Stimulated activated memory B cell treated with anti-CD40 and anti-IgM and Interleukin-4, amounts not matched to agents 10 μg/mL and 1 μg/mL and 100 μg/mL, for 72 hours (primary cell): ENCODE results near the gene CACNA1G.

ENCODE experiments used
- ATAC-seq: fragments of 150-1000 bp; cut with Tn5 transposase; 2 replicates; pipeline ENCODE4 v1.10.0; 2021
- H3K27ac Mint-ChIP-seq: one replicate; pipeline ENCODE4 v1.8.0; 2022; ENCODE audit warnings: mild to moderate bottlenecking, mixed read lengths
- H3K27me3 Mint-ChIP-seq: one replicate; pipeline ENCODE4 v1.8.0; 2022; ENCODE audit warnings: mixed read lengths
- H3K36me3 Mint-ChIP-seq: one replicate; pipeline ENCODE4 v1.8.0; 2022; ENCODE audit warnings: mixed read lengths
- H3K4me1 Mint-ChIP-seq: one replicate; pipeline ENCODE4 v1.8.0; 2022; ENCODE audit warnings: mixed read lengths
- H3K4me3 Mint-ChIP-seq: one replicate; pipeline ENCODE4 v1.8.0; 2022; ENCODE audit warnings: mild to moderate bottlenecking, moderate library complexity, mixed read lengths
- H3K9me3 Mint-ChIP-seq: one replicate; pipeline ENCODE4 v1.8.0; 2022; ENCODE audit warnings: mixed read lengths

Gene CACNA1G

DNA sequence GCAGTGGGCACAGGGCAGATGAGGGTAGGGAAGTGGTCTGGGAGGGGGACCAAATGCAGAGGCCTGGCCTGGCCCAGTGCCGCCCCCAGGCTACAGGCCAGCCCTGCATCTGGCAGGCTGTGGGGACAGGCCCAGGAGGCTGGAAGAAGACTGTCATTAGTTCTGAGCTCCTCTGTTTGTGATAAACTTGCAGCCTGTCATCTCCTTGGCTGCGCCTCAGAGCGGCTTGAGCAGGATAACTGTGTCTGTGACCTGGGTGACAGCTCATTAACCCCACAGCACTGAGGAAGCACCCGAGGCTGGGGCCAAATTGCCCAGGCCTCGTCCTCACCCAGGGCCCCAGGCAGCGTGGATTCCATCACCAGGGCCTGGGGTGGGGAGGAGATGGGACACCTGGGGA, 98.1 kb downstream of the CACNA1G start:
- no peaks in the 10 kb centered on the region for H3K36me3 Mint-ChIP-seq
- no peak overlapping the region for H3K4me3 Mint-ChIP-seq

DNA sequence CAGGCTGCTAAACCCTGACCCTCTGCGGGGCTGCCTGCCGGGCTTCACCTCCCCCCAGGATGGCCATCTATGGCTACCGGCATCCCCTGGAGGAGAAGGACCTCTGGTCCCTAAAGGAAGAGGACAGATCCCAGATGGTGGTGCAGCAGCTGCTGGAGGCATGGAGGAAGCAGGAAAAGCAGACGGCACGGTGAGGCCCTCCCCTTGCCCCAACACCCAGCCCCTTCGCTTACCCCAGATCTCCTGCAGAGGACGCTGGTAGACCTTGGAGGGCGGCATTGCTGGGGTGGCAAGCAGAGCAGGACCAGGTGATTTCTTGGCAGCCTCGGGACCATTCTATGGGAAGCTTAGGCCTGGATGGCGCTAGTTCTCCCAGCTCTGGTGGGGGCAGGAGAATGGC, 98.7 kb downstream of the CACNA1G start:
- peaks cover 53% of the 10 kb centered on the region for H3K27me3 Mint-ChIP-seq
- H3K27ac Mint-ChIP-seq = no peak overlapping the region
- H3K4me1 Mint-ChIP-seq = peaks cover 10% of the 10 kb centered on the region
- H3K36me3 Mint-ChIP-seq = no peaks in the 10 kb centered on the region
- no peak overlapping the region for H3K4me3 Mint-ChIP-seq
- no peaks in the 10 kb centered on the region for H3K9me3 Mint-ChIP-seq
- no peak for ATAC-seq

More for the DNA sequence above, 98.1 kb downstream of the CACNA1G start:
- no peak for ATAC-seq
- Mint-ChIP-seq H3K4me1 (peaks cover 10% of the 10 kb centered on the region), H3K9me3 (no peaks in the 10 kb centered on the region), H3K27me3 (peaks cover 53% of the 10 kb centered on the region), H3K27ac (no peak overlapping the region)

DNA sequence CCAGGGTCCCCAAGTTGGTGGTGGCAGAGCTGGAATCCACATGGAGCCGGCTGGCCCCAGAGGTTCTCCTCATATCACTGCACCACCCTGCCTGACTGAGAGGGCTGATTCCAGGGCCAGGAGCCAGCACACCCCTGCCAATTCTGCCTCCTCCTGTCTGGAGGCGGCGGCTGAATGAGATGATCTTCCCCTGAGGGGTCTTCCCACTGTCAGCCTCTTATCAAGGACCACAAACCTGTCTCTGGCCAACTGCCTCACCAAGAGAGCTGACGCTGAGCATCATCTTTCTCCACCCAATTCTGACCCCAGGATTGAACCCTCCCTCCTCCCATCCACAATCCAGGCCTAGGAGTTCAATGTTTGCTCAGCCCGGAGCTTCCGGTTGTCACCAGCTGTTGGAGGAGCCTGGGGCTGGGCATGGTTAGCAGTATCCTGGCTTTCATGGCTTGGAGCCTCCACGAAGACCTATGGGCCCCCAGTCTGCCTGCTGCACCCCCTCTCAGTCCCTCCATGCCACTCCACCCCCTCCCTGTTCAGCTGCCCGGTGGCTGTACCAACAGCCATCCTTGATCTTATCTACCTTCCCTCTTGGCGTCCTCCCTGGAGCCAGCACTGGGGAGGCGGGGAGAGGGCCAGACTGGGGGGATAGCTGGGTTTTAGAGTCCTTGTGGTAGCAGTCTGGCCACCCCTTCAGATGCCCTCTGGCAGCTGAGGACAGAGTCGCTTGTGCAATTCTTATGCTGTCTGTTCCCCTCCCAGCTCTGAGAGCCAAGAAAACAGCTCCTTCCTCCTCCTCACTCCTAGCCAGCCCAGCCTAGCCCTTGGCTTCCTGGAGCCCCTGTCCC, 99.7 kb downstream of the CACNA1G start:
- Mint-ChIP-seq H3K27me3 (peaks cover 53% of the 10 kb centered on the region), H3K9me3 (no peaks in the 10 kb centered on the region), H3K4me3 (no peak overlapping the region), H3K36me3 (no peaks in the 10 kb centered on the region), H3K27ac (peak overlapping the region; percentile 48), H3K4me1 (peaks cover 10% of the 10 kb centered on the region)
- ATAC-seq = no peak

DNA sequence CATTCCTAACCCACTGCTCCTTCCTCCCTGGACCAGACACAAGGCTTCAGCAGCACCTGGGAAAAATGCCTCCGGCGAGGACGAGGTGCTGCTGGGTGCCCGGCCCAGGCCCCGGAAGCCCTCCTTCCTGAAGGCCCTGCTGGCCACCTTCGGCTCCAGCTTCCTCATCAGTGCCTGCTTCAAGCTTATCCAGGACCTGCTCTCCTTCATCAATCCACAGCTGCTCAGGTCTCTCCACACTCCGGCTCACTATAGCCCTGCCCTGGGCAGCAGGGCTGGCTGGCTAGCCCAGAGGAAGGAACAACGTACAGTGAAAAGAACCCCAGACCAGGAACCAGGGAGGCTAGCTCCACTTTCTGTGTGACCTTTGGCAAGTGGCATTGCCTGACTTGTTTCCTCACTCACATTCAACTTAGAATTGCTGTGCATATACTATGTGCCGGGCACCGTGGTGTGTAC, 100.4 kb downstream of the CACNA1G start:
- Mint-ChIP-seq H3K27me3 (peaks cover 53% of the 10 kb centered on the region), H3K27ac (peak overlapping the region; percentile 48), H3K4me3 (no peak overlapping the region), H3K4me1 (peaks cover 10% of the 10 kb centered on the region), H3K9me3 (no peaks in the 10 kb centered on the region), H3K36me3 (no peaks in the 10 kb centered on the region)
- no peak for ATAC-seq

DNA sequence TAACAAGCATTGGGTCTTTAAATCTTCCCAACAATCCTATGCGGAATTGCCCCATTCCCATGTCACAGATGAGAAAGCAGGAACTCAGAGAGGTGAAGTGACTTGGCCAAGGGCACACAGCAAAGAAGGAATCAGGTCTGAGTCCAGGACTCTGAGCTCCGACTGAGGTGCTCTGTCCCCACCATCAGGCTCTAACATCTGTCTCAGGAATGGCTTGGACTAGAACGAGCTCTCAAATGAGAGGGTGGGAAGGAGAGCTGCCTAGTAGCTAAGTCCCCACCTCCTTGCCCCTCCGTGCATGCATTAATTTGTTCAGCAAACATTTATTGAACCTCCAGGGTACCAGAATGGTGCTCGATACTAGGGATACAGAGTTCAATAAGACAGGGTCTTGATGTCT, 100.8 kb downstream of the CACNA1G start:
- peak overlapping the region; percentile 48 for H3K27ac Mint-ChIP-seq
- H3K9me3 Mint-ChIP-seq = no peaks in the 10 kb centered on the region
- ATAC-seq = no peak
- no peaks in the 10 kb centered on the region for H3K36me3 Mint-ChIP-seq
- H3K4me3 Mint-ChIP-seq = no peak overlapping the region
- peaks cover 10% of the 10 kb centered on the region for H3K4me1 Mint-ChIP-seq
- H3K27me3 Mint-ChIP-seq = peaks cover 53% of the 10 kb centered on the region

DNA sequence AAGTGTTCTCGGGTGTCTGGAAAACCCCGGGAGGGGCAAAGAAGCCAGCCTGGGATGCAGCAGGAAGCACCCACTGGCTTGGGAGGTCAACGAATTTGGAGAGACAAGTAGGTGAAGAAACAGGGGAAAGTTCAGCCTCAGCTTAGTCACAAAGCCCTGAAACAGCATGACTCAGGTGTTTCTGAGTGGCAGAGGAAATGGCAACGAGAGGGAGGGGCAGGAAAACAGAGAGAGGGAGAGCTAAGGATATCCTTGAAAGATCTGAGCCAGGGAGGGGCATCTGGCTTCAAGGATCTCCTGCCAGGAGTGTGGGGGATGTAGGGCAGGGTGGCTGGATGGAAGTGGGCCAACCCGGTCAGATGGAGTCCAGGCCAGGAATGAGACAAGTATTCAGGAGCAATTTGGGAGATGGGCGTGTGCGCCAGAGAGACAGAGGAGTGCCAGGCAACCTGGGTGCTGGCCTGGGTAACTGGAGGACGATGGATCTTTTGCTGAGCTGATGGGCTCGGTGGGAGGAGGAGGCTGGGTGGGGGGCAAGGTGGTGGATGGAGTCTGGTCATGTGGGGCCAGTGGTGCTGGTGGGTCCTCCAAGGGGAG, 101.4 kb downstream of the CACNA1G start:
- H3K4me1 Mint-ChIP-seq = peaks cover 10% of the 10 kb centered on the region
- H3K27ac Mint-ChIP-seq = peak overlapping the region; percentile 48
- peaks cover 53% of the 10 kb centered on the region for H3K27me3 Mint-ChIP-seq
- no peak overlapping the region for H3K4me3 Mint-ChIP-seq
- H3K9me3 Mint-ChIP-seq = no peaks in the 10 kb centered on the region
- ATAC-seq = no peak
- H3K36me3 Mint-ChIP-seq = no peaks in the 10 kb centered on the region

DNA sequence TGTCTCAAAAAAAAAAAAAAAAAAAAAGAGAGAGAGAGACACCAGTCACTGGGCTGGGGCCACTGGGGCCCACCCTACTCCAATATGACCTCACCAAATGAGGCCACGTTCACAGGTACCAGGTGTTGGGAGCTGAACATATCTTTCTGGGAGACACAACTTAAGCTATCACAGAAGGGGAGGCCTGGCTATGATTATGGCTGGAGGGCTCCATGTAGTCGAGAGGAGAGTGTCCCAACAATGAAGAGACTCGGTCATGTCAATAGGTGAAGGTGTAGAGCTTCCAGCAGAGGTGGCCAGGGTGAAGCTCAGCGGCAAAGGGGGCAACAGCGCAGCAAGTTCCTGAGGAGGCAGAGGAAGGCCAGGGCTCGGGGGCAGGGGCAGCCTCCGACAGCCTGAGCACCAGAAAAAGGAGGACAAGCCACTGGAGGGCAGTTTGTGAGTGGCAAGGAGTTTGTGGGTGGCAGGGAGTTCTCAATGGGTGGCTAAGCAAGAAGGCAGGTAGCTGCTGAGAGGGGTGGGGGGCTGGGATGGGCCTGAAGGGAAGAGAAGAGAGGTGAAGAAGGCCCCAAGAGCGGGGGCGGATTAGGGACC, 102.2 kb downstream of the CACNA1G start:
- peaks cover 10% of the 10 kb centered on the region for H3K4me1 Mint-ChIP-seq
- peak overlapping the region; percentile 18 for H3K27ac Mint-ChIP-seq
- no peaks in the 10 kb centered on the region for H3K36me3 Mint-ChIP-seq
- H3K27me3 Mint-ChIP-seq = peaks cover 49% of the 10 kb centered on the region
- ATAC-seq = no peak
- no peak overlapping the region for H3K4me3 Mint-ChIP-seq
- no peaks in the 10 kb centered on the region for H3K9me3 Mint-ChIP-seq

DNA sequence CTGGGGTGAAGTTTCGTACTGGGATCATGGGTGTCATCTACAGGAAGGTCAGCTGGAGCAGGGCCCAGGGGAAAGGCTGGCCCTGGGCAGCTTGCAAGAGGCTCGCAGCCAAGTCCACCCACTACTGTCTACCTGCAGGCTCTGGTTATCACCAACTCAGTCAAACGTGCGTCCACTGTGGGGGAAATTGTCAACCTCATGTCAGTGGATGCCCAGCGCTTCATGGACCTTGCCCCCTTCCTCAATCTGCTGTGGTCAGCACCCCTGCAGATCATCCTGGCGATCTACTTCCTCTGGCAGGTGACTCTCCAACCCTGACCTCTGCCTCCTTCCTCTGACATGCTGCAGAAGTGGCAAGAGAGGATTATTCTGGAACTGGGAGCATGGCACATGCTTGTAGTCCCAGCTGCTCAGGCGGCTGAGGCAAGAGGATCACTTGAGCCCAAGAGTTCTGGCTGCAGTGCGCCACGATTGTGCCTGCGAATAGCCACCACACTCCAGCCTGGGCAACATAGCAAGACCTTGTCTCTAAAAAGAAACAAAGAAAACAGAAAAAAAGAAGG, 103.4 kb downstream of the CACNA1G start:
- Mint-ChIP-seq H3K4me1 (peaks cover 10% of the 10 kb centered on the region), H3K27me3 (peaks cover 37% of the 10 kb centered on the region), H3K4me3 (no peak overlapping the region), H3K36me3 (no peaks in the 10 kb centered on the region), H3K27ac (no peak overlapping the region), H3K9me3 (no peaks in the 10 kb centered on the region)
- ATAC-seq = no peak

DNA sequence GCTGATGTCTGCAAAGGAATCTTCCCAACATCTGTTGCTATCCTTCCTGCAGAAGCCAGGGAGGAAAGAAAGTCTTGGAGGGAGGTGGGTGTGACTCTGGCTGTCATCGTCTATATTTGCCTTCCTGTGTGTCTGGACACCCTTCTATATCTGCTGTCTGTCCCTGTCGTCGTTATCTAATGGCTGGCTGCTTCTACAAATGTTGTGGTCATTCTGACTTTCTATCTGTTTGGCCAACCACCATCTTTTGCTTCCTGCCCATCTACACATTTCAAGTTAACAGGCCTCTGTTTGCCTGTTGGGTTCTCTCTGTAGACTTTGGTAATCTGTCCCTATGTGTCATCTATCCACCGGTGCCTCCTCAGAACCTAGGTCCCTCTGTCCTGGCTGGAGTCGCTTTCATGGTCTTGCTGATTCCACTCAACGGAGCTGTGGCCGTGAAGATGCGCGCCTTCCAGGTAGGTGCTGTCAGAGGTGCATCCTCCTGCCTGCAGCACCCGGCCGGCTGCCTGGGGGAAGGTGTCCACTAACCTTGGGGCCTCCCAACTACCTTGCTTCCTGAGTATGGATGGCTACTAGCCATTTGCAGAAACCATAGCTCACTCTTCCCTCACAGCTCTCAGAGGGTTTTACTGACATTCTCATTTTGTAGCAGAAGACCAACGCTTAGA, 104.4 kb downstream of the CACNA1G start:
- H3K4me1 Mint-ChIP-seq = peaks cover 10% of the 10 kb centered on the region
- no peaks in the 10 kb centered on the region for H3K36me3 Mint-ChIP-seq
- H3K9me3 Mint-ChIP-seq = no peaks in the 10 kb centered on the region
- peaks cover 35% of the 10 kb centered on the region for H3K27me3 Mint-ChIP-seq
- no peak overlapping the region for H3K4me3 Mint-ChIP-seq
- H3K27ac Mint-ChIP-seq = no peak overlapping the region
- ATAC-seq = no peak

DNA sequence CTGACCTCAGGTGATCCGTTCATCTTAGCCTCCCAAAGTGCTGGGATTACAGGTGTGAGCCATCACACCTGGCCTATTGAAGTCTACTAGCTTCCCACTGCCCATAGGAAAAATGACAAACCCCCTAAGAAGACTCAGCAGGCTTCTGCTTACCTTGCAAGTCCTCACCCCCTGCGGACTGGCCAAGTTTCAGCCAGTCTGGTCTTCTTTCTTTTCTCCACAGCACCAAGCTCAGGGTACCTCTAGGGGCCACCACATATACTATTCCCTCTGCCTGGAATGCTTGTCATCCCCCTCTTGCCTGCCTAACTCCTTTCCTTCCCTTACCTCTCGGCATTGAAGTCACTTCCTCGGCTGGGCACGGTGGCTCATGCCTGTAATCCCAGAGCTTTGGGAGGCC, 105.3 kb downstream of the CACNA1G start:
- Mint-ChIP-seq H3K4me1 (peaks cover 10% of the 10 kb centered on the region), H3K27ac (no peak overlapping the region), H3K4me3 (no peak overlapping the region), H3K36me3 (no peaks in the 10 kb centered on the region), H3K27me3 (peaks cover 28% of the 10 kb centered on the region), H3K9me3 (no peaks in the 10 kb centered on the region)
- ATAC-seq = no peak

DNA sequence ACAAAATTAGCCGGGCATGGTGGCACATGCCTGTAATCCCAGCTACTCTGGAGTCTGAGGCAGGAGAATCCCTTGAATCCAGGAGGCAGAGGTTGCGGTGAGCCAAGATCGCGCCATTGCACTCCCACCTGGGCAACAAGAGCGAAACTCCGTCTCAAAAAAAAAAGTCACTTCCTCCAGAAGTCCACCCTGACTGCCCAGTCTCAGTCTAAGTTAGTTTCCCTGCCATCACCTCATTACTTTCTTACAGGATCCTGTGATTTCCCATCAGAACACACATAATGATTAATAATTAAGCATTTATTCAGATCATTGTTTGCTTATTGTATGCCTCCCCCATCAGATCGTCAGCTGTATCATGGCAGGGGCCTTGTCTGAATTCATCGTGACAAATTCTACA, 105.8 kb downstream of the CACNA1G start:
- no peaks in the 10 kb centered on the region for H3K36me3 Mint-ChIP-seq
- H3K27me3 Mint-ChIP-seq = peaks cover 23% of the 10 kb centered on the region
- no peak overlapping the region for H3K27ac Mint-ChIP-seq
- no peak for ATAC-seq
- H3K4me1 Mint-ChIP-seq = peaks cover 9% of the 10 kb centered on the region
- no peak overlapping the region for H3K4me3 Mint-ChIP-seq
- no peaks in the 10 kb centered on the region for H3K9me3 Mint-ChIP-seq

DNA sequence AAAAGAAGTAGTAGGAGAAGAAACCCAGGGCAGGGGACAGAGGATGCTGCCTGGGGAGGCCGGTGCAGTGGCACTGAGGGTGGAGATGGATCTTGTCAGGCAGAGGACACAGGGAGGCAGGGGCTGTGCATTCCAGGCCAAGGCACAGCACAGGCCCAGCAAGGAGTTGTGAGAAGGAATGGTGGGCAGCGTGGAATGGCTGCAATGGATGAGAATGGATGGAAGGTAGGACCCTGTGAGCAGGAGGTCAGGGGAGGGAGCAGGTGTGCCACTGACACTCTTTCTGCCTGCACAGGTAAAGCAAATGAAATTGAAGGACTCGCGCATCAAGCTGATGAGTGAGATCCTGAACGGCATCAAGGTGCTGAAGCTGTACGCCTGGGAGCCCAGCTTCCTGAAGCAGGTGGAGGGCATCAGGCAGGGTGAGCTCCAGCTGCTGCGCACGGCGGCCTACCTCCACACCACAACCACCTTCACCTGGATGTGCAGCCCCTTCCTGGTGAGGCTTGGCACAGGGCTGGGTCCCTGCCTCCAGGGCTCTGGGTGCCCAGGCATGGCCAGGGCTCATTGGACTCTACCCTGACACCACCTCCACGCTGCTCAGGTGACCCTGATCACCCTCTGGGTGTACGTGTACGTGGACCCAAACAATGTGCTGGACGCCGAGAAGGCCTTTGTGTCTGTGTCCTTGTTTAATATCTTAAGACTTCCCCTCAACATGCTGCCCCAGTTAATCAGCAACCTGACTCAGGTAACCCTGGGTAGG, 106.9 kb downstream of the CACNA1G start:
- ATAC-seq = no peak
- H3K4me3 Mint-ChIP-seq = no peak overlapping the region
- H3K36me3 Mint-ChIP-seq = no peaks in the 10 kb centered on the region
- no peaks in the 10 kb centered on the region for H3K9me3 Mint-ChIP-seq
- H3K27me3 Mint-ChIP-seq = peaks cover 11% of the 10 kb centered on the region
- H3K27ac Mint-ChIP-seq = no peak overlapping the region
- H3K4me1 Mint-ChIP-seq = no peaks in the 10 kb centered on the region

DNA sequence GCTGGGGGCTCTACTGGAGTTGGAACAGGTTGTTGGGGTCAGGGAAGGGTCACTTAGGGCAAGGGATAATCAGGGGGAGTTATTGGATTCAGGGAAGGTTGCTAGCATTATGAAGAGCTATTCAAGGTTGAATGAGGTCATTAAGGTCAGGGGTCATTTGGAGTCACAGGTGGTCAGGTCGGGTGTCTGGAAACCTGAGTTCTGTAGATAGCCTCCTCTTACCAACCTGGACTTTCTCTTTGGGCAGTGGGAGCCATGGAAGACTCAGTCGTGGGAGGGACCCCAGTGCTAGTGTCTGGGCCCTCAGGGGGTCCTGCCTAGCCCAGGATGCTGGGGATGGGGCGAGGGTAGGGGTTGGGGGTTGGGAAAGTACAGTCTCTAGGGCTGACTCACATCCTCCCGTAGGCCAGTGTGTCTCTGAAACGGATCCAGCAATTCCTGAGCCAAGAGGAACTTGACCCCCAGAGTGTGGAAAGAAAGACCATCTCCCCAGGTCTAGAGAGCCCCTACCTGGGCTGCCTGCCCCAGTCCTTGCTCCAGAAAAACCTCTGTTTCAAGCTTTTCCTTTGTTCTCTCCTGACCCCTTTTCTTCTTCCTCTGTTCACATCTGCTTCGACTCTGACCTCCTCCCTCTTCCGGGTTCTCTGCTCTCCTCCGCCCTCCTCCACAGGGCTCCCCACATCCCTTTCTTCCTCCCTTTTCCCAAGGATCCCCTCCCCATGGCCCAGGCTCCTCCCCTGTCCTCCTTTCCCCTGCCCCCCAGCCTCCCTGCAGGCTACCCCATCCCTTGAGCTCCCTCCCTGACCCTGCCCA, 107.7 kb downstream of the CACNA1G start:
- Mint-ChIP-seq H3K27ac (no peak overlapping the region), H3K4me1 (no peaks in the 10 kb centered on the region), H3K27me3 (peaks cover 4% of the 10 kb centered on the region), H3K9me3 (no peaks in the 10 kb centered on the region), H3K4me3 (no peak overlapping the region), H3K36me3 (no peaks in the 10 kb centered on the region)
- ATAC-seq = no peak
